Transverse colon (tissue), 4 donors: Measurements from ENCODE around the gene KIR2DL3. TPM values are rescaled to one million over a fixed set of nuclear protein-coding genes. Genes with fewer than 3 reads are reported as not detected.
"Not testable (repeated sequence)": the region's sequence is repeated elsewhere in the genome, so short reads cannot be mapped to it uniquely, and the experiment has no call there.

Source experiments
- DNase-seq: peaks from one replicate; pipeline ENCODE4 v3.0.0-alpha.2; 2019
- H3K27ac ChIP-seq, 4 donors: fragments of 200-600 bp; sonication (generic); 2 replicates each; pipeline ENCODE4 v1.5.1; 2016 to 2018; ENCODE audit warnings: inconsistent platforms in 4 of 4
- H3K27me3 ChIP-seq: fragments of 200-600 bp; sonication (generic); 2 replicates; pipeline ENCODE4 v1.5.1; 2017; ENCODE audit warnings: inconsistent platforms
- H3K36me3 ChIP-seq, 4 donors: fragments of 200-600 bp; sonication (generic); 2 replicates each; pipeline ENCODE4 v1.5.1; 2017 to 2019; ENCODE audit warnings: inconsistent platforms in 4 of 4
- H3K4me1 ChIP-seq, 4 donors: fragments of 200-600 bp; sonication (generic); 2 replicates each; pipeline ENCODE4 v1.5.1; 2017 to 2020; ENCODE audit warnings: inconsistent platforms in 4 of 4
- H3K4me3 ChIP-seq, 4 donors: fragments of 200-600 bp; sonication (generic); 1 replicate in 1 of 4; 2 replicates in 3 of 4; pipeline versions ENCODE4 v1.5.1 to v1.6.1; 2017 to 2019; ENCODE audit warnings: inconsistent platforms in 4 of 4
- H3K9me3 ChIP-seq, 2 donors: fragments of 200-600 bp; sonication (generic); 2 replicates each; pipeline ENCODE4 v1.5.1; 2017 to 2019; ENCODE audit warnings: inconsistent platforms in 2 of 2
- CTCF ChIP-seq, 5 experiments: fragments of 200-600 bp in 3 of 5; fragments of 450-650 bp in 2 of 5; sonication (generic) in 3 of 5; IDR thresholded peaks; 1 replicate in 2 of 5; 2 replicates in 3 of 5; pipeline ENCODE4 v1.5.1; 2016 to 2017; ENCODE audit warnings: antibody characterized with exemption in 5 of 5, inconsistent platforms in 3 of 5, mild to moderate bottlenecking in 2 of 5, moderate library complexity in 1 of 5
- EP300 ChIP-seq: sonication (generic); formaldehyde crosslinking; IDR thresholded peaks from one replicate; pipeline ENCODE4 v1.6.1; 2017; ENCODE audit warnings: antibody characterized with exemption, low read depth
- POLR2A ChIP-seq: fragments of 450-650 bp; IDR thresholded peaks from one replicate; pipeline ENCODE4 v1.6.1; 2016; ENCODE audit warnings: antibody characterized with exemption, mild to moderate bottlenecking, moderate library complexity
- POLR2AphosphoS5 ChIP-seq, 3 donors: sonication (generic); formaldehyde crosslinking; IDR thresholded peaks; one replicate each; pipeline ENCODE4 v1.6.1; 2016; ENCODE audit warnings: antibody characterized with exemption in 3 of 3
- WGBS, 2 donors: methylation state at CpG; one replicate each; pipeline ENCODE4 v1.1.5; 2018; ENCODE audit warnings: low coverage in 1 of 2; 5-methylcytosine and 5-hydroxymethylcytosine counted together
- in situ Hi-C, 4 donors: fragments of 200-750 bp; cut with MboI; loops; one replicate each; pipeline versions ENCODE4 v1.15.0 to v1.15.1; 2017; ENCODE audit warnings: low sequenced_read_pairs in 3 of 4, low pct_ligation_motif_present in 1 of 4, low pct_unique_long_range_greater_than_20kb in 1 of 4
- intact Hi-C: fragments of 100-400 bp; cut with DNase I; formaldehyde crosslinking; loops from one replicate; pipeline ENCODE4 v1.15.1; 2023; ENCODE audit warnings: low total_unique reads
- total RNA-seq, 4 donors: library from RNA; depleted of rRNA; stranded (reverse); fragments of >200 nt; gene quantifications; one replicate each; pipeline ENCODE4 v1.1.0, GENCODE V29; 2016

Gene KIR2DL3
- total RNA-seq, 4 donors from 2014 or later, result 0.55 TPM; not detected in 3

DNA sequence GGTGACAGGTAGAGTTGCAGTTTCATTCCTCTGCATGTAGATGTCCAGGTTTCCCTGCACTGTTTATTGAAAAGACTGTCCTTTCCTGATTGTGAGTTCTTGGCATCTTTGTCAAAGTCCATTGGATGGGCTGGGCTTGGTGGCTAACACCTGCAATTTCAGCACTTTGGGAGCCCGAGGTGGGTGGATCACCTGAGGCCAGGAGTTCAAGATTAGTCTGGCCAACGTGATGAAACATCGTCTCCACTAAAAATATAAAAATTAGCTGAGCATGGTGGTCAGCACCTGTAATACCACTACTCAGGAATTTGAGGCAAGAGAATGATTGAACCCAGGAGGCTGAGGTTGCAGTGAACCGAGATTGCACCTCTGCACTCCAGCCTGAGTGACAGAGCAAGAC is 39.5 kb downstream of the KIR2DL3 start:
- intact Hi-C loops, H3K9me3 ChIP-seq, H3K36me3 ChIP-seq, H3K27ac ChIP-seq, H3K27me3 ChIP-seq, H3K4me1 ChIP-seq, DNase-seq, H3K4me3 ChIP-seq, in situ Hi-C loops: not testable (repeated sequence)
- 33 to 69% methylated on average over 1 to 4 of the region's 4 CpGs for WGBS, 2 donors

GRCh38 chr19:54778896-54779295 is 40.6 kb downstream of the KIR2DL3 start:
- H3K4me3 ChIP-seq, H3K27ac ChIP-seq, H3K4me1 ChIP-seq, DNase-seq, in situ Hi-C loops, H3K27me3 ChIP-seq, intact Hi-C loops, H3K36me3 ChIP-seq, H3K9me3 ChIP-seq: not testable (repeated sequence)
- WGBS, 2 donors, result 73 to 75% methylated on average over 5 to 7 of the region's 7 CpGs

- H3K27me3 ChIP-seq, intact Hi-C loops, H3K36me3 ChIP-seq, H3K4me3 ChIP-seq, DNase-seq, in situ Hi-C loops, H3K27ac ChIP-seq, H3K9me3 ChIP-seq, H3K4me1 ChIP-seq: not testable (repeated sequence)
- WGBS, 2 donors, result 73% methylated on average over 4 of the region's 4 CpGs; no CpG with 5 or more reads in 1 of the 2 donors
These were observed 44.6 kb downstream of the KIR2DL3 start for GRCh38 chr19:54782916-54783315.

DNA sequence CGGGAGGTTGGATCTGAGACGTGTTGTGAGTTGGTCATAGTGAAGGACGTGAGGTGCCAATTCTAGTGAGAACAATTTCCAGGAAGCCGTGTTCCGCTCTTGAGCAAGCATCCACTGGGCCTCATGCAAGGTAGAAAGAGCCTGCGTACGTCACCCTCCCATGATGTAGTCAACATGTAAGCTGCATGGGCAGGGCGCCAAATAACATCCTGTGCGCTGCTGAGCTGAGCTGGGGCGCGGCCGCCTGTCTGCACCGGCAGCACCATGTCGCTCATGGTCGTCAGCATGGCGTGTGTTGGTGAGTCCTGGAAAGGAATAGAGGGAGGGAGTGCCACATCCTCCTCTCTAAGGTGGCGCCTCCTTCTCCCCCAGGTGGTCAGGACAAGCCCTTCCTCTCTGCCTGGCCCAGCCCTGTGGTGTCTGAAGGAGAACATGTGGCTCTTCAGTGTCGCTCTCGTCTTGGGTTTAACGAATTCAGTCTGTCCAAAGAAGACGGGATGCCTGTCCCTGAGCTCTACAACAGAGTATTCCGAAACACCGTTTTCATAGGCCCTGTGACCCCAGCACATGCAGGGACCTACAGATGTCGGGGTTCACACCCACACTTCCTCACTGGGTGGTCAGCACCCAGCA is 47.9 kb downstream of the KIR2DL3 start:
- H3K36me3 ChIP-seq, H3K4me3 ChIP-seq, H3K4me1 ChIP-seq, H3K27me3 ChIP-seq, in situ Hi-C loops, H3K27ac ChIP-seq, H3K9me3 ChIP-seq, intact Hi-C loops, DNase-seq: not testable (repeated sequence)
- WGBS, 2 donors, result 60 to 89% methylated on average over 1 to 24 of the region's 24 CpGs

DNA sequence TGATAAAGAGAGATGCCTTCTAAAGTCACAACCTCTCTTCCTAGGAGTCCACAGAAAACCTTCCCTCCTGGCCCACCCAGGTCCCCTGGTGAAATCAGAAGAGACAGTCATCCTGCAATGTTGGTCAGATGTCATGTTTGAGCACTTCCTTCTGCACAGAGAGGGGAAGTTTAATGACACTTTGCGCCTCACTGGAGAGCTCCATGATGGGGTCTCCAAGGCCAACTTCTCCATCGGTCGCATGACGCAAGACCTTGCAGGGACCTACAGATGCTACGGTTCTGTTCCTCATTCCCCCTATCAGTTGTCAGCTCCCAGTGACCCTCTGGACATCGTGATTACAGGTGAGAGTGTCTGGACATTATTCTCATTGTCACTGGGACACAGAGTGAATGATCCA is 49.8 kb downstream of the KIR2DL3 start:
- intact Hi-C loops, DNase-seq, H3K9me3 ChIP-seq, H3K27ac ChIP-seq, in situ Hi-C loops, H3K27me3 ChIP-seq, H3K4me3 ChIP-seq, H3K4me1 ChIP-seq, H3K36me3 ChIP-seq: not testable (repeated sequence)
- WGBS, 2 donors, result 82% methylated on average over 6 of the region's 6 CpGs; no CpG with 5 or more reads in 1 of the 2 donors

GRCh38 chr19:54790711-54791110 is 52.4 kb downstream of the KIR2DL3 start:
- no peaks in the 10 kb centered on the region for H3K4me1 ChIP-seq
- DNase-seq, result no peak
- intact Hi-C loops, result no loop called here
- TF ChIP-seq CTCF (IDR thresholded peaks at IDR 0.05) (no peak), EP300 (no peak), POLR2A (no peak), POLR2AphosphoS5 (IDR thresholded peaks at IDR 0.05) (no peak)
- no peaks in the 10 kb centered on the region for H3K27me3 ChIP-seq
- no peaks in the 10 kb centered on the region for H3K36me3 ChIP-seq
- H3K4me3 ChIP-seq, result no peak overlapping the region
- H3K9me3 ChIP-seq, result no peaks in the 10 kb centered on the region
- in situ Hi-C loops, result no loop called here
- WGBS, 2 donors, result 74% methylated on average over 5 of the region's 5 CpGs; no CpG with 5 or more reads in 1 of the 2 donors
- no peak overlapping the region for H3K27ac ChIP-seq

DNA sequence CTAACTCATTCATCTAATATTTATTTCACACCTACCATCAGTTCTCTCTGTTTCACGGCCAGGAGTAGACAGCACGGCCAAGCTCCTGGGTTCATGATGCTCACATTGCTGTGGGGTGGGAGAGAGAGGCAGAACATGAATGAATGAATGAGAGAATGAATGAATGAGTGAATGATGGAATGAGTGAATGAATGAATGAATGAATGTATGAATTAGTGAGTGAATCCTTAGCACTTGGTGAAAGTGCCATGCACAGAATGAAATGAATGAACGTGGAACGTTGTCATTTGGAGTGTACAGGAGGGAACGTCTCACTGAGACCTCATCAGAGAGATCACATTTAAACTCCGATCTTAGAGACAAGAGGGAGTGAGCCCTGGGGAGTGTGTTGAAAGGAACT is 53.2 kb downstream of the KIR2DL3 start:
- Histone ChIP-seq H3K9me3 (no peaks in the 10 kb centered on the region), H3K4me3 (no peak overlapping the region), H3K27me3 (no peaks in the 10 kb centered on the region), H3K36me3 (no peaks in the 10 kb centered on the region), H3K27ac (no peak overlapping the region), H3K4me1 (no peaks in the 10 kb centered on the region)
- in situ Hi-C loops (no loop called here), intact Hi-C loops (no loop called here)
- DNase-seq, result no peak
- WGBS, 2 donors, result 75 to 80% methylated on average over 6 of the region's 6 CpGs
- TF ChIP-seq POLR2A (no peak), CTCF (IDR thresholded peaks at IDR 0.05) (no peak), EP300 (no peak), POLR2AphosphoS5 (IDR thresholded peaks at IDR 0.05) (no peak)
